GM21367 (cell line): ENCODE results near the gene CHTF8.

ENCODE experiments used
- ATAC-seq: cut with Tn5 transposase; IDR thresholded peaks from one replicate; pipeline ENCODE4 v1.9.1; 2021; ENCODE audit not compliant: unreplicated experiment

The CHTF8 gene

DNA sequence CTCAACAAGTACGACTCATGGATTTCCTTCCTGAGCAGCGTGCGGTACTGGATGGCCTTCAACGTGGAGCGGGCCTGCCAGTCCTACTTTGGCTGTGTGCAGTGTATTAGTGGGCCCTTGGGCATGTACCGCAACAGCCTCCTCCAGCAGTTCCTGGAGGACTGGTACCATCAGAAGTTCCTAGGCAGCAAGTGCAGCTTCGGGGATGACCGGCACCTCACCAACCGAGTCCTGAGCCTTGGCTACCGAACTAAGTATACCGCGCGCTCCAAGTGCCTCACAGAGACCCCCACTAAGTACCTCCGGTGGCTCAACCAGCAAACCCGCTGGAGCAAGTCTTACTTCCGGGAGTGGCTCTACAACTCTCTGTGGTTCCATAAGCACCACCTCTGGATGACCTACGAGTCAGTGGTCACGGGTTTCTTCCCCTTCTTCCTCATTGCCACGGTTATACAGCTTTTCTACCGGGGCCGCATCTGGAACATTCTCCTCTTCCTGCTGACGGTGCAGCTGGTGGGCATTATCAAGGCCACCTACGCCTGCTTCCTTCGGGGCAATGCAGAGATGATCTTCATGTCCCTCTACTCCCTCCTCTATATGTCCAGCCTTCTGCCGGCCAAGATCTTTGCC lies 17.9 kb downstream of the CHTF8 start:
- ATAC-seq, result no peak

GRCh38 chr16:69113216-69113615 lies 19.2 kb downstream of the CHTF8 start:
- no peak for ATAC-seq

- ATAC-seq, result no peak
Observed at GRCh38 chr16:69112285-69113129, 19.9 kb downstream of the CHTF8 start.

GRCh38 chr16:69111876-69112230 lies 20.5 kb downstream of the CHTF8 start:
- ATAC-seq, result no peak

DNA sequence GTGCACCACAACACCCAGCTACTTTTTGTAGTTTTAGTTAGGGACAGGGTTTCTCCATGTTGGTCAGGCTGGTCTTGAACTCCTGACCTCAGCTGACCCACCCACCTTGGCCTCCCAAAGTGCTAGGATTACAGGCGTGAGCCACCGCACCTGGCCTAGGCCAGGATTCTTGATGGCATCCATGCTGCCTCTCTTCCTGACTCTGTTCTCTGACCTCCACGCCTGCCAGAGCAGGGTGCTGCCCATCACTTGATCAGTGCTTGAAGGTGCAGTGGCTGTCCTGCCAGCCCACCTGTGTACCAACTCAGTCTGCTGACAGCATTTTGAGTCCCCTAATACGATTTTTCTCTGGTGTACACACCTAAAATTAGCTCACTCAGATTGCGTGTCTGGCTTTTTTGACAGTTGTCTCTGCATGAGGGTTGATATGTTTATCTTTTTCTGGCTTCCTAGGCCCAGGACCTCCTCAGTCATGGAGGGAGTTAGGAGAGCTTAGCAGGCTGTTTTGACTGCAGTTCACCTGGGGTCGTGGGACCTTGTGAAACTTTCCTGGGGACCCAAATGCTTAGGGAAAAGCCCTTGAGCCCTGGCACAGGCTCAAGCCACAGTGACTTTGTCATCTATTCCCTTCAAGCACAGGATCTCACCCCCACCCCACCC lies 21.0 kb downstream of the CHTF8 start:
- ATAC-seq, result no peak

GRCh38 chr16:69110406-69110805 lies 22.0 kb downstream of the CHTF8 start:
- no peak for ATAC-seq

DNA sequence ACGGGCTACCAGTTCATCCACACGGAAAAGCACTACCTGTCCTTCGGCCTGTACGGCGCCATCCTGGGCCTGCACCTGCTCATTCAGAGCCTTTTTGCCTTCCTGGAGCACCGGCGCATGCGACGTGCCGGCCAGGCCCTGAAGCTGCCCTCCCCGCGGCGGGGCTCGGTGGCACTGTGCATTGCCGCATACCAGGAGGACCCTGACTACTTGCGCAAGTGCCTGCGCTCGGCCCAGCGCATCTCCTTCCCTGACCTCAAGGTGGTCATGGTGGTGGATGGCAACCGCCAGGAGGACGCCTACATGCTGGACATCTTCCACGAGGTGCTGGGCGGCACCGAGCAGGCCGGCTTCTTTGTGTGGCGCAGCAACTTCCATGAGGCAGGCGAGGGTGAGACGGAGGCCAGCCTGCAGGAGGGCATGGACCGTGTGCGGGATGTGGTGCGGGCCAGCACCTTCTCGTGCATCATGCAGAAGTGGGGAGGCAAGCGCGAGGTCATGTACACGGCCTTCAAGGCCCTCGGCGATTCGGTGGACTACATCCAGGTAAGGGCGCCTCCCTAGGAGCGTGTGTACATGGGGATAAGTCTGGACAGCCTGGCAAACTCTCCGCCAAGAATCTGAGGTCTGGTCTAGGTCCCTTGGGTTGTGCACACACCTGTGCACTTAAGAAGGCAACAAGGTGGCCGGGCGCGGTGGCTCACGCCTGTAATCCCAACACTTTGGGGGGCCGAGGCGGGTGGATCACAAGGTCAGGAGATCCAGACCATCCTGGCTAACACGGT lies 22.7 kb downstream of the CHTF8 start:
- ATAC-seq, result no peak

DNA sequence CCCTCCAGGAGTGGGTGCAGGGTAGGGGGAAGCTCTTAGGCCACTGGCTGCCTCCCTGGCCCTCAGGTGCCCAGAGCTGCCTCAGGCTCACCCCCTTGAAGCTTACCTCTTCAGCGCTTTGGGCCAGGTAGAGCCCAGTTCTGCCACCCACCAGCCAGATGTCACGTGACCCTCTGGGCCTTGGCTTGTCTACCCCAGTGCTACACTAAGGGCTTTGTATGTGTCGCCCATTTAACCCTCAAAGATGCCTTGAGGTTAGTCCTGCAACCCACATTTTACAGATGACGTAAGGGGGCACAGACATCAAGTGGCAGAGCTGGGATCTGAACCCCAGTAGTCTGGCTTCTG lies 23.5 kb downstream of the CHTF8 start:
- no peak for ATAC-seq

- ATAC-seq, result no peak
Observed at GRCh38 chr16:69108064-69108904, 24.1 kb downstream of the CHTF8 start.

- ATAC-seq, result no peak
Observed at GRCh38 chr16:69107316-69107962, 24.9 kb downstream of the CHTF8 start.

DNA sequence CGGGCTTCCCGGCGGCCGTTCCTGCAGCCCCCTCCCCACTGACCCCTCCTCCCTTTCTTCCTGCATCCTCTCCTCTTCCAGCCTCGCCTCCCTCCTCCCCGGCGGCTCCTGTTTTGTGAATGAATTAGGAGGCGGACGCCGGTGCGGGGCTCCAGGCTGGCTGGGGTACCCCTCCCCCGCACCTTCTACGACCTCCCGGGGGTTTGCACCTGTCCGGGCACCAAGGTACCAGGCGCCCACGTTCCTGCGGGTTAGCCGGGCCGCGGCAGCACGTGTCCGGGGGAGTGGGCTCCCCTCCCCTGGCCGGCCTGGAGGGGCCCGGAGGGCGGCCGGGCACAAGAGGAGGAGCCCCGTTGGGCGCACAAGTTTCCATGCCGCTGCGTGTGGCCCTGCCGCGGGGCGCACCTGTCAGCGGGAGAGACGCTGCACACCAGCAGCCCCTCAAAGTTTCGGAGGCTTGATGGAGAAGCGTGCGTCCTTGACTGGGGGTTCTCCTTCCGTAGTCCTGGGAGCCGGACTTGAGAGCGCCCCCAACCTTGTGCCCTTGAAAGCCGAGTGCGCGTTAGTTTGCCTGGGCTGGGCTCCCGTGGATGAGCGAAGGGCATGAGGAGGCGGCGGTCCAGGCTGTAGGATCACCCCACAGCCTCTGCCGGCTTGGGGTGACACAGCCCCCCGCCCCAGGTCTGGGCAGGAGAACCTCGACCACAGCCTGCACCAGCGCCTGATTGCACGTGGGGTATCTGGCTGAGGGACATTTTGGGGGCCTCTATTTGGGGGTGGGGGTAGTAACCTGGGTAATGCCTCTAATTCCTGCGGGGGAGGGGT lies 25.7 kb downstream of the CHTF8 start:
- no peak for ATAC-seq

- no peak for ATAC-seq
Observed at GRCh38 chr16:69105501-69106361, 26.7 kb downstream of the CHTF8 start, which contains the start of gene HAS3. Gene HAS3, plus strand, starts transcription at chr16:69105653. Its CDS starts 3,743 bp downstream, at chr16:69109396.

DNA sequence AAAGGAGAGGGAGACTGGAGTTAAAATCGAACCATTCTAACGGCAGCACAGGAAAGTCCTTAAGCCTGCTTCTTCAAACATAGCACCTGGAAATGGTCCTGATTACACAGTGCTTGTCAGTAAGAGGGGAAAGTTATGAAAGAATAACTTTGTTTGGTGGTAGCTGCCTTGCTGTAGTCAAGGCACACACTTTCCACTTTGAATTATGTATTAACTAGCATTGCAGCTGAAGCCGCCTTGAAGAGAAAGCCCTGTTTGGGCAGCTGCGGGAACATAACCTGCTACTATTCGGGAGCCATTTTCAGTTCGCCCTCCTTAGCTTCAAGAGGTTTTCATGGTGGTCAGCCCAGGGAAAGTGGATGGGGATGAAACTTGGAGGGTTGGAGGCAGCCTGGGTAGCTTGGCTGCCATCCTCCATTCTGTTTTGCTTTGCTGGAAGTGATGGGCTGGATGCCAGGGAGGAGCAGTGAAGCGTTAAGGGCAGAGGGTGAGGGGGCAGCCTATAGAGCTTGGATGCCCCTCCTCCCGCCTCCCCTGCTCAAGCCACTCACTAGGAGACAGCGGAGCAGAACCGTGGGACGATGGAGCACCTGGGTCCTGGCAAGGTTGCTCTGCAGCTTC lies 32.2 kb downstream of the CHTF8 start:
- ATAC-seq, result no peak

- no peak for ATAC-seq
Observed at GRCh38 chr16:69095193-69095592, 37.2 kb downstream of the CHTF8 start.

- ATAC-seq, result no peak
Observed at GRCh38 chr16:69094501-69094900, 37.9 kb downstream of the CHTF8 start.

GRCh38 chr16:69093974-69094373 lies 38.4 kb downstream of the CHTF8 start:
- ATAC-seq, result no peak

- no peak for ATAC-seq
Observed at GRCh38 chr16:69089091-69089910, 43.1 kb downstream of the CHTF8 start.
